LNCAP (cell line): ENCODE measurements around the gene SLC35A2.

ENCODE experiments used
- CTCF ChIP-seq: fragments of 450-650 bp; IDR thresholded peaks from 2 replicates; pipeline ENCODE4 v1.5.1; 2017; ENCODE audit warnings: mild to moderate bottlenecking

Gene SLC35A2

GRCh38 chrX:48945517-48946348 lies 34.3 kb upstream of the SLC35A2 start:
- TF ChIP-seq CTCF = peak; percentile 81

GRCh38 chrX:48942895-48943294 lies 31.4 kb upstream of the SLC35A2 start:
- no peak for TF ChIP-seq CTCF

- no peak for TF ChIP-seq CTCF
These were observed 29.0 kb upstream of the SLC35A2 start for GRCh38 chrX:48940404-48940955.

- no peak for TF ChIP-seq CTCF
These were observed 28.2 kb upstream of the SLC35A2 start for GRCh38 chrX:48939524-48940228.

GRCh38 chrX:48938721-48939425 lies 27.4 kb upstream of the SLC35A2 start:
- TF ChIP-seq CTCF = no peak

GRCh38 chrX:48937054-48937907 lies 25.8 kb upstream of the SLC35A2 start:
- TF ChIP-seq CTCF = no peak
